Middle frontal gyrus (tissue), 1 donor: ENCODE results near the gene KLHL5.
"Not testable (repeated sequence)": the region's sequence is repeated elsewhere in the genome, so short reads cannot be mapped to it uniquely, and the experiment has no call there.

ENCODE experiments used
- DNase-seq: peaks from one replicate; pipeline ENCODE4 v3.0.0-alpha.2; 2015; ENCODE audit warnings: low spot score; ENCODE audit errors: extremely low spot score

KLHL5 gene

GRCh38 chr4:39103291-39103690 is 41.3 kb downstream of the KLHL5 start:
- DNase-seq: no peak

- no peak for DNase-seq
Measured at GRCh38 chr4:39104255-39104654, 42.2 kb downstream of the KLHL5 start.

- no peak for DNase-seq
Measured at GRCh38 chr4:39106011-39106410, 44.0 kb downstream of the KLHL5 start.

GRCh38 chr4:39114436-39114835 is 52.4 kb downstream of the KLHL5 start:
- no peak for DNase-seq

DNA sequence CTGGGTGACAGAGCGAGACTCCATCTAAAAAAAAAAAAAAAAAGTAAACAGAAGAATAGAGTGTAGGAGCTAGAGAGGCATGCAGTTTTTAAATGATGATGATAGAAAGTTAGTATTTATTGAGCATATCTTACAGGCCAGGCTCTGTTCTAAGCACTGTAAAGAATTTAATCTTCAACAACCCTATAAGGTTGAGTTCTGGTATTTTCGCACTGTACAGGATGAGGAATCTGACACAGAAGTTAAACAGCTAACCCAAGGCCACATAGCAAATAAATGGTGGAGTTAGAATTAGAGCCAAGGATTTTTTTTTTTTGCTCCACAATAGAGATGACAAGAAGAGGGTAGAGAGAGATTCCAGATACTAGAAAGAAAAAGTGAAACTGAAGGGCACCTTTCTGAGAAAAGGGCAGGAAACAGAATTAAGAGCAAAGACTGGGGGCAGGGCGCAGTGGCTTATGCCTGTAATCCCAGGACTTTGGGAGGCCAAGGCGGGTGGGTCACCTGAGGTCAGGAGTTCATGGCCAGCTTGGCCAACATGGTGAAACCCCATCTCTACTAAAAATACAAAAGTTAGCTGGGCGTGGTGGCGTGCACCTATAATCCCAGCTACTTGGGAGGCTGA is 56.1 kb downstream of the KLHL5 start:
- no peak for DNase-seq

DNA sequence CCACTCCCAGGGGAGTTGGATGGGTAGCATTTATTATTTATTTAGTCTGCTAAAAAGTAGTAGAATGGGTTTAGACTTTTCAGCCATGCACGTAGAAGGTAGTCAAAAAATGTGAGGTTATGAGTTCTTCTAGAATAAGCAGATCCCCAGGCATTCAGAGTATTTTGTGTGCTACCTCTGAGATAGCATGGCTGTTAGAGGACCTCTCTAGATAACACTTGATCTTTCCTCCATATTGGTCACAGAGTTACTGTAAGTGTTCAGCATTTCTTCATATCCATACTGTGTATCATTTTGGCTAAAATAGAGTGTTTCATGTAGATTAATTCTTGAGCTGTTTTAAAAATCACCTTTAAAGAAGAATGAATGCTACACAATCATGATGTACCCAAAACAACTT is 58.4 kb downstream of the KLHL5 start:
- DNase-seq: no peak

DNA sequence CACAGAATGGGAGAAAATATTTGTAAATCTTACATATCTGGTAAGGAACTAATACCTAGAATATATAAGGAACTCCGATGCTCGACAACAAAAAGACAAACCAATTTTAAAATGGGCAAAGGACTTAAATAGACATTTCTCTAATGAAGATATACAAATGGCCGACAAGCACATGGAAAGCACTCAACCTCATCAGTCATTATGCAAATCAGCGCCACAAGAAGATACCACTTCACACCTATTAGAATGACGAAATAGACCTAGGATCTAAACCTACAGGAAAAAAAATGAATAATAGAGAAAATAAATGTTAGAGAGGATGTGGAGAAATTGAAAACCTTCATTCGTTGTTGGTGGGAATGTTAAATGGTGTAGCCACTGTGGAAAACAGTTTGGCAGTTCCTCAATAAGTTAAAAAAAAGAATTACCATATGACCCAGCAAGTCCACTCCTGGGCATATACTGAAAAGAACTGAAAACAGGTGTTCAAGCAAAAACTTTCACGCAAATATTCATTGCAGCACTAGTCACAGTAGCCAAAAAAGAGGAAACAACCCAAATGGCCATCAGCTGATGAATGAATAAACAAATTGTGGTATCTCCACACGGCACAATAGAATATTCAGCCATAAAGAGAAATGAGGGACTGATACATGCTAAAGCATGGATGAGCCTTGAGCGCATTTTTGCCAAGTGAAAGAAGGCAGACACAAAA is 63.0 kb downstream of the KLHL5 start:
- DNase-seq: no peak

GRCh38 chr4:39125600-39125985 is 63.6 kb downstream of the KLHL5 start:
- DNase-seq: no peak

DNA sequence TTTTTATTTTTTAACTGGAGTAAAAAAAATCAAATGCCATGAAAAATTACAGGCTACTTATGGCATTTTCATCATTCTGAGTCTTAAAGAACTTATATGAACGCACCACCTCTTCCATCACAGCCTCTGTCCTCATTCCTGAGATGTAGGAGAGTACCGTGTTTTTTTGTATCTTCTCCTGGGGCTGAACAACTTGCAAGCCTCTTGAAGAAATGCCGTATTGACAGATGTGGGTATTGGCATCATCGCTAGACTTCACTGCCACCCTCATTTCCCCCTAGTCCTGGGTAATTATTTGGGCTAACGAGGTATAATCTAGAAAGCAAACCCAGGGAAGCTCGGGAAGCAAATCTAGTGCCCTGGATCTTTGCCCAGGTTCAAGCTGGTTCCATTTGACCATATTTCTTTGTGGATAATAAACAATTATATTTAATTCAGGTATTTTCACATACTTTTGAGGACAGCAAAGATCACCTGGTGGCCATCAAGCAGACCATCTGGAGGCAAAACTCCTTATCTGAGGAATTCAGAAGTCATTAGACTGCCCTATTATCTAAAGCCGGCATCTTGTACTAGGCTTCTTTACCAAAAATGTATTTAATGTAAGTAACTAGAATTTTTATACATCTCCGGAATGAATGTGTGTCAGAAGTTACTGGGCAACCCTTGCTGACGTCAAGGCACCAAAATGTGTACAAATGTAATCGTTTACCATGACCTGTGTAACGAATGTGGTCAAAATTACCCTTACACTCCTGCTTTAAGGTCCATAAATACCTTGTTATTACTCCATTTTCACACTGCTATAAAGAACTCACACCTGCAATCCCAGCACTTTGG is 64.4 kb downstream of the KLHL5 start:
- no peak for DNase-seq

- no peak for DNase-seq
Measured at GRCh38 chr4:39133623-39134022, 71.6 kb downstream of the KLHL5 start.

- DNase-seq: no peak
Measured at GRCh38 chr4:39134683-39135306, 72.8 kb downstream of the KLHL5 start.

DNA sequence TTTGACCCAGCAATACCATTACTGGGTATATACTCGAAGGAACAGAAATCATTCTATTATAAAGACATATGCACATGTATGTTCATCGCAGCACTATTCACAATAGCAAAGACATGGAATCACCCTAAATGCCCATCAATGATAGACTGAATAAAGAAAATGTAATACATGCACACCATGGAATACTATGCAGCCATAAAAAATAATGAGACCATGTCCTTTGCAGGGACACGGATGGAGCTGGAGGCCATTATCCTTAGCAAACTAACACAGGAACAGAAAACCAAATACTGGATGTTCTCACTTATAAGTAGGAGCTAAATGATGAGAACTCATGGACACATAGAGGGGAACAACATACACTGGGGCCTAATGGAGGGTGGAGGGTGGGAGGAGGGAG is 76.2 kb downstream of the KLHL5 start:
- not testable (repeated sequence) for DNase-seq

DNA sequence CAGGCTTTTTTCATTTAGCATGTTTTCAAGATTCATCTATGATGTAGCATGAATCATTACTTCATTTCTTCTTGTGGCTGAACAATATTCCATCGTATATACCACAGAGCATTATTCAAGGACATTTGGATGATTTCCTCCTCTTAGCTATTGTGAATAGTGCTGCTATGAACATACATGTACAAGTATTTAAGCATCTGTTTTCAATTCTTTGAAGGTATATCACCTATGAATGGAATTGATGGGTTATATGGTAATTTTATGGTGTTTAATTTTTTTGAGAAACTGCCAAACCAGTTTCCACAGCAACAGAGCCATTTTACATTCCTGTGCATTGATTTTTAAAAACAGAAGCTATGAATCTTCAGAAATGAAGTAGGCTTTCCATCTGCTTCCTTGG is 84.2 kb downstream of the KLHL5 start:
- no peak for DNase-seq

GRCh38 chr4:39154009-39154408 is 92.0 kb downstream of the KLHL5 start:
- DNase-seq: no peak

DNA sequence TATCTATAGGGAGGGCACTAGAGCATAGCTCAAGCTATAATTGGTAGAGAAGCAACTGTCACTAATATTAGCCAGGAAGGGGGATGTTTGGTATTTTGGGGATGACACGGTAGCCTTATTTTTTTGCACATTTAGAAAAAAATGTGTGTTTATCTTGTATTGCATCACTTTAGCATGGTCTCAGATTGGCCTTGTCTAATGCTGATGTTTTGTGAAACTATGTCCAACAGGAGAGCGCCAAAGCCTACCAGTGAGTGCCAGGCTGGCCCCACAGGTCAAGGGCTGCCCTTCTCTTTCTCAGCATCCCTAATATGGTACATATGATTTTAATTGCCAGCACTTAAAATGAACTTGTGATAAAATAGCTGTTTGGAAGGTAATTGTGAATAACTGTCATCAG is 95.5 kb downstream of the KLHL5 start:
- no peak for DNase-seq

DNA sequence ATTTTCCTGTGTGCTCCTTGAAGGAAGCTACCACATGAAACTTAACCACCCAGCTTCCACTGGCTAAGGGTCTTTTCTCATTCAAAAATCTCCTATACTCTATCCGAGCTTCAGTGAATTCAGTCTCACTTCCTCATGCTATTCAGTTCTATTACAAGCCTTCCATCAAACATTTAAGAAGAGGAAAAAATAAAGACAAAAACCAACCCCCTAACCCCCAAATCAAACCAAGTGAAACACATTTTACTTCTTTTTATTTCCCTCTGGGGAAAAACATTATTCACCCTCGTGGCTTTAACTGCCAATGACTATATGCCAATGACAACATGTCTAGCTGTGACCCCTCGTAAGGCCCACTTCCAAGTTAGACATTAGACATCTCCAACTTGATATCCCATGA is 104.1 kb downstream of the KLHL5 start:
- DNase-seq: no peak

GRCh38 chr4:39166669-39167068 is 104.6 kb downstream of the KLHL5 start:
- no peak for DNase-seq

DNA sequence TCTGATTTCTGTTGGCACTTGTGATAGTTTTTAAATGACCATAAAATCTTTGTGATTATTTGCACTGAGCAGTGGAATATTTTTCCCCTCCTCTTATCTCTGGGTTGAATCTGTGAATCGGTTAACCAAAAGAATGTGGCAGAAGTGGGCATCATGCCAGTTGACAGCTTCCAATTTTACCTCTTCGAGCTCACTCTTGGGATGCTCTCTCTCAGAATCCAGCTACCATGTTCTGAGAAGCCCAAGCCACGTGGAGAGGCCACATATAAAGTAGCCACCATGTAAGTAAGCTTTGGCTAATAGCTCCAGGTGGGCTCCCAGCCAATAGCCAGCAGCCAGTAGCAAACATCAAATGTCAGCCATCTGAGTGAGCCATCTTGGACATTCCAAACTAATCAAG is 107.4 kb downstream of the KLHL5 start:
- no peak for DNase-seq

DNA sequence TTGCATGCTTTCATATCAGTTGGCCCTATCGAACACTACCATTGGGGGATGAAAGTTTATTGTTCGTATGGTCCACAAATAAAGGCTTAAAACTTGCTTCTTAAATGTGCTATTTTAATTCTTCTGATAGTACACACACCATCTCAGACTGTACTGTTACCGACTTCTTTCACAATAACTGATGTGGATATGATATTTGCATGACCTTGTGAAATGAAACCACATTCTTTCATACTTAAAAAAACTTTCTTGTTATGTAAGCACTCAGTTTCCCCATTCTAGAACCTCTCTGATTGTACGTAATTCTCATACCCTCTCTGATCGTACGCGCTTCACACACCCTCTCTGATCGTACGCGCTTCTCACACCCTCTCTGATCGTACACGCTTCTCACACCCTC is 108.3 kb downstream of the KLHL5 start:
- no peak for DNase-seq
